GM21423 (cell line): ENCODE data around the gene CRYZ.
"Not testable (repeated sequence)": the region's sequence is repeated elsewhere in the genome, so short reads cannot be mapped to it uniquely, and the experiment has no call there.

Source experiments
- ATAC-seq: cut with Tn5 transposase; IDR thresholded peaks from one replicate; pipeline ENCODE4 v1.9.1; 2021; ENCODE audit warnings: mild to moderate bottlenecking, moderate library complexity; ENCODE audit not compliant: unreplicated experiment

Gene CRYZ, protein sequence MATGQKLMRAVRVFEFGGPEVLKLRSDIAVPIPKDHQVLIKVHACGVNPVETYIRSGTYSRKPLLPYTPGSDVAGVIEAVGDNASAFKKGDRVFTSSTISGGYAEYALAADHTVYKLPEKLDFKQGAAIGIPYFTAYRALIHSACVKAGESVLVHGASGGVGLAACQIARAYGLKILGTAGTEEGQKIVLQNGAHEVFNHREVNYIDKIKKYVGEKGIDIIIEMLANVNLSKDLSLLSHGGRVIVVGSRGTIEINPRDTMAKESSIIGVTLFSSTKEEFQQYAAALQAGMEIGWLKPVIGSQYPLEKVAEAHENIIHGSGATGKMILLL

GRCh38 chr1:74732960-74733603, at the start of gene CRYZ, which contains the start of gene TYW3:
CRYZ (minus strand) TSS chr1:74733050; CDS start chr1:74724821, 8,229 bp downstream.
TYW3 (plus strand) TSS chr1:74733152; CDS start chr1:74733245, 93 bp downstream.
- ATAC-seq: peak; percentile 57

GRCh38 chr1:74780594-74780993, 47.7 kb upstream of the CRYZ start:
- no peak for ATAC-seq

GRCh38 chr1:74779750-74780149, 46.9 kb upstream of the CRYZ start:
- no peak for ATAC-seq

DNA sequence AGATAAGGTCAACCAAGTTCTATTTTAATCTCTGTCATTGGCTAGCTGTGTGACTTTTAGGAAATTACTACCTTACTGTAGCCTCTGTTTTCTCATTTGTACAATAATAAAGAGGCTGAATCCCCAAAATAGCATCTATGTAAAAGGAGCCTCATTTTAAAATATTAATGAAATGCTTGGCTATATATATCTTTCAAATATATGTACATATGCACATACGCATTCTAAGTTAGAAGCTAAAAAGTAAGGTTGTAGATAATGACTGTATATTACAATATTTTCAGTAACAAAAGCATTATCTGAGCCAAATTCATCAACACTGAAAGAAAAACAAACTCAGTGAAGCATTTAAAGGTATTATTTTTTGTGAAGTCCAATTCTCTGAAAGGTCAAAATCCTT, 44.7 kb upstream of the CRYZ start:
- ATAC-seq: no peak

GRCh38 chr1:74775735-74776134, 42.9 kb upstream of the CRYZ start:
- no peak for ATAC-seq

- ATAC-seq: no peak
Observed at GRCh38 chr1:74773582-74773981, 40.7 kb upstream of the CRYZ start.

DNA sequence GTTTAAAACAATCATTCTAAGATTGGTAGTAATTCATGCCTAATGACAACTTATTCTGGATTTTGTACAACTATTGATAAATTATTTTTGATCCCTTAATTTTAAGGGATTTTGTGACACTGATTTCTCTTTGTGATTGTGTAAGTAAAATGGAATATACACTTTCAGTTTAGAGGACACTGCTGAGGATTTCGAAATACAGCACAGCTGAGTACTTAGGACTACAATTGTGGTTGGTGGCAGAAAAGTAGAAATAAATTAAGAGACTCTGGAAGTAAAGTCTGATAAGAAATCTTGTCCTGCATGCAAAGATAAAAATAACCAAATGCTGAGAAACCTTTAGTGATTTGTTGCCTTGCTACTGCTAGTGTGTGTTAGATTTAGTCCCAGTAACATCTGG, 40.1 kb upstream of the CRYZ start:
- ATAC-seq: no peak

DNA sequence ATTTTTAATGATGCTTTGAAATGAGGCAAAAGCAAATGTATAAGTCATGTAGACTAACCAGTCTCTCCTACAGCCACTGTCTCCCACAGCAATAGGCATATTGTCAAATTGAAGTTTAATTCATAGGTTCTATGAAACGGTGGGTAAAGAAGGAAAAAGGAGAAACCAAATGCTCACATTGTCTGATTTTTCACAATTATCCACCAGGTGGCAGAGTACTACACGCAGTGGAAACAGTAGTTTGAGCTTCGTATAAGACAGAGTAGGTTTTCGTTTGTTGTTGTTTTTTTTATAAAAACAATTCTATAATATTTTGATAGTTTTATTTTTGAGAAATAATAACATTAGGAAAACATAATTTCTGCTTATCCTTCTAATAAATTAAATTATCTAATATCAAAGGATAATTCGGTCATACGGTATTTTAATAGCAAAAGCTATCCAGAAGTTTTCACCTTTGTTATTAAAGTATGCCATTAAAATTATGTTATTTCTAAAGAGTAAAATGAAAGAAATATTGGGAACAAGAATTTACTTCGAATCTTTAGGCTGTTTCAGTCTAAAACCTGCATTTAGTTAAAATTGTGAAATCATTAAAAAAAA, 39.2 kb upstream of the CRYZ start:
- ATAC-seq: peak; percentile 78

DNA sequence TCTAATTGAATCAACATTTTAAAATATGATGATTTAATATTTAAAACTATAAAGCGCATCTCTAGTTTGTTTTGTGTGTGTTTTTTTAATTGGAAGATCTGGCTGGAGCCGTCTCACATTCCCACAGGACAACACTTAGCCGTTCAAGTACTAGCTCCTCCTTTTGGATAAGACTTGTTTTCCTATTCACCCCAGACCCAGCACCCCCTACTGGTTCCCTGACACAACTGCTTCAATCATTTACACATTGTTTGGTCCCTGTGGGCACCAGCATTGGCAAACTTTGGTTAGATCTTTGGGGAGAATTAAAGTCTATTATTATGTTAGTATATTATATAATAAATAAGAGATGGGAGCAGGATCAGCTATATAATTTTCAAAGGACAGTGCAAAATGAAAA, 34.6 kb upstream of the CRYZ start:
- peak; percentile 55 for ATAC-seq

GRCh38 chr1:74766579-74766978, 33.7 kb upstream of the CRYZ start:
- ATAC-seq: no peak

GRCh38 chr1:74763807-74764206, 31.0 kb upstream of the CRYZ start:
- no peak for ATAC-seq

- not testable (repeated sequence) for ATAC-seq
Observed at GRCh38 chr1:74756650-74757049, 23.8 kb upstream of the CRYZ start.

DNA sequence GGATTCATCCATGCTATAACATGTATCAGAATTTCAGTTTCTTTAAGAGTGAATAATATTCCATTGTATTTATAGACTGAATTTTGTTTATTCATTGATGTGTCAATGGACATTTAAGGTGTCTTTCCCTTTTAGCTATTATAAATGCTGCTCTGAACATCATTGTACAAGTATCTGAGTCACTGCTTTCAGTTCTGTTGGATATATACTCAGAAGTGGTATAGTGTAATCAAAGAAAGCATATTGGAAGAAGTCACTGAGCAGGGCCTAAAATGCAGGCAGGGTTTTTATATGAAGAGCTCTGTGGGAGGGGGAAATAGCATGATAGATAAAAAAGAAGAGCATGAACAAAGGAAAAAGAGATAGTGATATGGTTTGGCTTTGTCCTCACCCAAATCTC, 22.6 kb upstream of the CRYZ start:
- no peak for ATAC-seq

DNA sequence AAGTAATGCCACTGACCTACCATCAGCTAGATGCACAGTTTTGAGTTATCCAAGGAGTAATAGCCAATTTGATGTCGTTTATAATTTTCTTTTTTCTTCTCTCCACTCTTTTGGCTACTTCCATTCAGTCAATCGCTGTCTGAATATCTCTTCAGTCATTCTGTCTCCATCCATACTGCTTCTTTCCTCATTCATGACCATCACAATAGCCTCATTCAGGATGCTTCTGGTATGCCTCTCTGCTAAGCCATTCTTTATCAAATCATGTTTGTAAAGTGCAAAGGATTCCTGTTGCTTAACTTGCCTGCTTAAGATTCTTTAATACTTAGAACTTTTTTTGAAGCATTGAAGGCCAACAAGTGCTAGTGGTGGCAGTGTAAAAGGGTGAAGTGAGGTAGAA, 20.3 kb upstream of the CRYZ start:
- no peak for ATAC-seq

GRCh38 chr1:74748960-74749359, 16.1 kb upstream of the CRYZ start:
- peak; percentile 66 for ATAC-seq

- ATAC-seq: not testable (repeated sequence)
Observed at GRCh38 chr1:74745247-74745646, 12.4 kb upstream of the CRYZ start.

- not testable (repeated sequence) for ATAC-seq
Observed at GRCh38 chr1:74740307-74740980, 7.6 kb upstream of the CRYZ start.

GRCh38 chr1:74737333-74737732, 4.5 kb upstream of the CRYZ start:
- ATAC-seq: no peak

- ATAC-seq: peak; percentile 45
Observed at GRCh38 chr1:74733604-74734484, 994 bp upstream of the CRYZ start.
